ENCODE data around the gene SEMA4B. TPM values are rescaled to one million over a fixed set of nuclear protein-coding genes. Genes with fewer than 3 reads are reported as not detected.

The SEMA4B gene
- total and polyA plus RNA-seq, 9 of the 15 experiments (the other 6 are each of a cell fraction or from before 2014, with no cell fraction given), result 1.3 to 33.6 (median 11.0) TPM

DNA sequence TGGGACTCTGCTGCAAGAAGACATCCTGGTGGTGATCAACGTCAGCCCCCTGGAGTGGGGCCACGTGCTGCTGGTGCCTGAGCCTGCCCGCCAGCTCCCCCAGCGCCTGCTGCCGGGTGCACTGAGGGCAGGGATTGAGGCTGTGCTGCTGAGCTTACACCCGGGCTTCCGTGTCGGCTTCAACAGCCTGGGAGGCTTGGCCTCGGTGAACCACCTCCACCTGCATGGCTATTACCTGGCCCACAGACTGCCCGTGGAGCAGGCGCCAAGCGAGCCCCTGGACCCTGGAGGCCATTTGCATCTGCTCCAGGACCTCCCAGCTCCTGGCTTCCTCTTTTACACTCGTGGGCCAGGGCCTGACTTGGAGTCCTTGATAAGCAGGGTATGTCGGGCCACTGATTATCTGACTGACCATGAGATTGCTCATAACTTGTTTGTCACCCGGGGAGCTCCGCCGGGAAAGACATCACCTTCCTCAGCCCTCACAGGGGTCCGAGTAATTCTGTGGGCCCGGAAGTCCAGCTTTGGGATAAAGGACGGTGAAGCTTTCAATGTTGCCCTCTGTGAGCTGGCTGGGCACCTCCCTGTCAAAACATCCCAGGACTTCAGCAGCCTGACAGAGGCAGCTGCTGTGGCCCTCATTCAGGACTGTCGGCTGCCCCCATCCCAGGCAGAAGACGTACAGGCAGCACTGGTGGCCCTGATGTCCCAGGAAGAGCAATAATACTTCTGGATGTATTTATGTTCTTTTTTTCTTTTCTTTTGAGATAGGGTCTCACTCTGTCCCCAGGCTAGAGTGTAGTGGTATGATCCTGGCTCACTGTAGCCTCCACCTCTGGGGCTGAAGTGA is 40.4 kb downstream of the SEMA4B start:
- intact Hi-C loops (cut with micrococcal nuclease), result no loop called here
- in situ Hi-C loops (cut with MboI), result no loop called here
- no peak for TF ChIP-seq NCOA2 (IDR thresholded peaks at IDR 0.05; ENCODE audit: partially characterized antibody in 2 of 2)
- peak in 2 of 3 experiments; percentile 40 to 53 for TF ChIP-seq YY1 (IDR thresholded peaks at IDR 0.05; ENCODE audit: borderline replicate concordance in 1 of 3, control insufficient read depth in 1 of 3, extremely low read depth in 1 of 3, insufficient read depth in 3 of 3, insufficient read length in 1 of 3, insufficient replicate concordance in 2 of 3, low read depth in 1 of 3, low read length in 2 of 3)
- TF ChIP-seq, protein P1, sequence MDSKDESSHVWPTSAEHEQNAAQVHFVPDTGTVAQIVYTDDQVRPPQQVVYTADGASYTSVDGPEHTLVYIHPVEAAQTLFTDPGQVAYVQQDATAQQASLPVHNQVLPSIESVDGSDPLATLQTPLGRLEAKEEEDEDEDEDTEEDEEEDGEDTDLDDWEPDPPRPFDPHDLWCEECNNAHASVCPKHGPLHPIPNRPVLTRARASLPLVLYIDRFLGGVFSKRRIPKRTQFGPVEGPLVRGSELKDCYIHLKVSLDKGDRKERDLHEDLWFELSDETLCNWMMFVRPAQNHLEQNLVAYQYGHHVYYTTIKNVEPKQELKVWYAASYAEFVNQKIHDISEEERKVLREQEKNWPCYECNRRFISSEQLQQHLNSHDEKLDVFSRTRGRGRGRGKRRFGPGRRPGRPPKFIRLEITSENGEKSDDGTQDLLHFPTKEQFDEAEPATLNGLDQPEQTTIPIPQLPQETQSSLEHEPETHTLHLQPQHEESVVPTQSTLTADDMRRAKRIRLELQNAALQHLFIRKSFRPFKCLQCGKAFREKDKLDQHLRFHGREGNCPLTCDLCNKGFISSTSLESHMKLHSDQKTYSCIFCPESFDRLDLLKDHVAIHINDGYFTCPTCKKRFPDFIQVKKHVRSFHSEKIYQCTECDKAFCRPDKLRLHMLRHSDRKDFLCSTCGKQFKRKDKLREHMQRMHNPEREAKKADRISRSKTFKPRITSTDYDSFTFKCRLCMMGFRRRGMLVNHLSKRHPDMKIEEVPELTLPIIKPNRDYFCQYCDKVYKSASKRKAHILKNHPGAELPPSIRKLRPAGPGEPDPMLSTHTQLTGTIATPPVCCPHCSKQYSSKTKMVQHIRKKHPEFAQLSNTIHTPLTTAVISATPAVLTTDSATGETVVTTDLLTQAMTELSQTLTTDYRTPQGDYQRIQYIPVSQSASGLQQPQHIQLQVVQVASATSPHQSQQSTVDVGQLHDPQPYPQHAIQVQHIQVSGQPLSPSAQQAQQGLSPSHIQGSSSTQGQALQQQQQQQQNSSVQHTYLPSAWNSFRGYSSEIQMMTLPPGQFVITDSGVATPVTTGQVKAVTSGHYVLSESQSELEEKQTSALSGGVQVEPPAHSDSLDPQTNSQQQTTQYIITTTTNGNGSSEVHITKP (IDR thresholded peaks at IDR 0.05; ENCODE audit: partially characterized antibody), result peak; percentile 80
- TF ChIP-seq, protein P2, sequence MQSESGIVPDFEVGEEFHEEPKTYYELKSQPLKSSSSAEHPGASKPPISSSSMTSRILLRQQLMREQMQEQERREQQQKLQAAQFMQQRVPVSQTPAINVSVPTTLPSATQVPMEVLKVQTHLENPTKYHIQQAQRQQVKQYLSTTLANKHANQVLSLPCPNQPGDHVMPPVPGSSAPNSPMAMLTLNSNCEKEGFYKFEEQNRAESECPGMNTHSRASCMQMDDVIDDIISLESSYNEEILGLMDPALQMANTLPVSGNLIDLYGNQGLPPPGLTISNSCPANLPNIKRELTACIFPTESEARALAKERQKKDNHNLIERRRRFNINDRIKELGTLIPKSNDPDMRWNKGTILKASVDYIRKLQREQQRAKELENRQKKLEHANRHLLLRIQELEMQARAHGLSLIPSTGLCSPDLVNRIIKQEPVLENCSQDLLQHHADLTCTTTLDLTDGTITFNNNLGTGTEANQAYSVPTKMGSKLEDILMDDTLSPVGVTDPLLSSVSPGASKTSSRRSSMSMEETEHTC (IDR thresholded peaks at IDR 0.05), result peak; percentile 66; the same call in 1 of the 2 replicates
- TF ChIP-seq, protein P3, sequence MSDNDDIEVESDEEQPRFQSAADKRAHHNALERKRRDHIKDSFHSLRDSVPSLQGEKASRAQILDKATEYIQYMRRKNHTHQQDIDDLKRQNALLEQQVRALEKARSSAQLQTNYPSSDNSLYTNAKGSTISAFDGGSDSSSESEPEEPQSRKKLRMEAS (CRISPR knock-in tag; IDR thresholded peaks at IDR 0.05), result peak; percentile 90
- TF ChIP-seq BRF1 (IDR thresholded peaks at IDR 0.05; ENCODE audit: borderline replicate concordance, extremely low read depth, insufficient read length), result no peak
- TF ChIP-seq SMAD4 (CRISPR knock-in tag; conservative IDR thresholded peaks at IDR 0.05), result peak; percentile 36; the same call in 1 of the 2 replicates
- TF ChIP-seq POLR2G (IDR thresholded peaks at IDR 0.05; ENCODE audit: low read depth, low read length), result peak; percentile 63
- TF ChIP-seq SNRNP70 (optimal IDR thresholded peaks at IDR 0.05; ENCODE audit: low read depth, low read length), result no peak
- TF ChIP-seq CREM (IDR thresholded peaks at IDR 0.05; ENCODE audit: low read depth), result peak; percentile 37
- peak; percentile 62 for TF ChIP-seq MEF2D (tag; conservative IDR thresholded peaks at IDR 0.05; ENCODE audit: low read depth)
- TF ChIP-seq MYC (IDR thresholded peaks at IDR 0.05; ENCODE audit: low read depth, low read length), result peak; percentile 79
- no peak for TF ChIP-seq MYC (CRISPR knock-in tag; IDR thresholded peaks at IDR 0.05; ENCODE audit: borderline replicate concordance, low read depth)

More for the DNA sequence above, 40.4 kb downstream of the SEMA4B start:
- ATAC-seq (peak; percentile 82), FAIRE-seq (peak; percentile 35), DNase-seq (ENCODE audit: extremely low read depth in 1 of 4, low spot score in 3 of 4) (peak in 2 of 4 experiments; percentile 47 to 80)
- Histone ChIP-seq H3K79me2 (ENCODE audit: control insufficient read depth, insufficient read depth, low read length) (no peaks in the 10 kb centered on the region), H3K9ac (ENCODE audit: insufficient read depth in 1 of 2, low read depth in 2 of 2, low read length in 2 of 2) (peak overlapping the region; percentile 38 to 82; a peak in 3 of 4 replicates), H3K4me2 (ENCODE audit: insufficient read depth, low read length) (peak overlapping the region; percentile 55), H3K4me3 (no peak overlapping the region), H4K20me1 (replicated peaks; ENCODE audit: control insufficient read depth, insufficient read depth, low read length) (no peaks in the 10 kb centered on the region), H3K9me3 (replicated peaks; ENCODE audit: control insufficient read depth, insufficient read depth, low read depth, low read length) (no peaks in the 10 kb centered on the region), H3K36me3 (ENCODE audit: control insufficient read depth, insufficient read depth, low read length) (peaks cover 16% of the 10 kb centered on the region; the same call in 2 of the 3 replicates), H3K27ac (ENCODE audit: extremely low read depth, low read depth, low read length) (peak overlapping the region; percentile 74), H2AFZ (ENCODE audit: low read depth, low read length) (peak overlapping the region; percentile 90), H3K27me3 (ENCODE audit: control insufficient read depth in 2 of 2, insufficient read depth in 2 of 2, low read length in 2 of 2) (no peaks in the 10 kb centered on the region), H3K9me1 (ENCODE audit: control insufficient read depth, insufficient read depth, low read length) (peaks cover 3% of the 10 kb centered on the region), H3K4me1 (replicated peaks in 1 of 2; ENCODE audit: control insufficient read depth in 2 of 2, insufficient read depth in 2 of 2, low read length in 2 of 2) (peaks cover 21 to 27% of the 10 kb centered on the region in 2 experiments)
- WGBS (ENCODE audit: insufficient coverage, low coverage, missing lambda C conversion rate), result 25% methylated on average over 22 of the region's 22 CpGs
- no TSS peak for BruUV-seq (replicated peaks)
- ChIA-PET POLR2A (interaction anchor here (0.5 to 2.2 kb wide), 7 partner anchors 8 to 644 kb away, joined by 3 to 13 read pairs (median 3); partner anchors contain the start of gene IDH2), CTCF (ENCODE audit: low intra/inter-chr PET ratio) (no interaction called here)
